NCI-H2196 treated with DMSO at 0.1 percent for 48 hours (cell line): ENCODE measurements around the gene FAT4.

ENCODE experiments used
- DNase-seq: peaks from one replicate; lab custom pipeline; 2025; ENCODE audit not compliant: unreplicated experiment; lab: John Stamatoyannopoulos, UW

Gene FAT4

DNA sequence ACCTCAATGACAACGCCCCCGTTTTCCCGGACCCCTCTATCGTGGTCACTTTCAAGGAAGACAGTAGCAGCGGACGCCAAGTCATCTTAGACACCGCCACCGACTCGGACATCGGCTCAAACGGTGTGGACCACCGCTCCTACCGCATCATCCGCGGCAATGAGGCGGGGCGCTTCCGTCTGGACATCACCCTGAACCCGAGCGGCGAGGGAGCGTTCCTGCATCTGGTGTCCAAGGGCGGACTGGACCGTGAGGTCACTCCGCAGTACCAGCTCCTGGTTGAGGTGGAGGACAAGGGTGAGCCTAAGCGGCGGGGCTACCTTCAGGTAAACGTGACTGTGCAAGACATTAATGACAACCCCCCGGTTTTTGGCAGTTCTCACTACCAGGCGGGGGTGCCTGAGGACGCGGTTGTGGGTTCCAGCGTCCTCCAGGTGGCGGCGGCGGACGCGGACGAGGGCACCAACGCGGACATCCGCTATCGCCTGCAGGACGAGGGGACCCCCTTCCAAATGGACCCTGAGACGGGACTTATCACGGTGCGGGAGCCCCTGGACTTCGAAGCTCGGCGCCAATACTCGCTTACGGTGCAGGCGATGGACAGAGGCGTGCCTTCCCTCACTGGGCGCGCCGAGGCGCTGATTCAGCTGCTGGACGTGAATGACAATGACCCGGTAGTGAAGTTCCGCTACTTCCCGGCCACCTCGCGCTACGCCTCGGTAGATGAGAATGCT is 2.2 kb downstream of the FAT4 start:
- DNase-seq, result peak; percentile 75

DNA sequence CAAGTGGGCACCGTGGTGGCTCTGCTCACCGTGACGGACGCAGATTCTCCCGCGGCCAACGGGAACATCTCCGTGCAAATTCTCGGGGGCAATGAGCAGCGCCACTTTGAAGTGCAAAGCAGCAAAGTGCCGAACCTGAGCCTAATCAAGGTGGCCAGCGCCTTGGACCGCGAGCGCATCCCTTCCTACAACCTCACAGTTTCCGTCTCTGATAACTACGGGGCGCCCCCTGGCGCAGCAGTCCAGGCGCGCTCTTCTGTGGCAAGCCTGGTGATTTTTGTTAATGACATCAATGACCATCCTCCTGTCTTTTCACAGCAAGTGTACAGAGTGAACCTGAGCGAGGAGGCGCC is 2.7 kb downstream of the FAT4 start:
- DNase-seq, result no peak

DNA sequence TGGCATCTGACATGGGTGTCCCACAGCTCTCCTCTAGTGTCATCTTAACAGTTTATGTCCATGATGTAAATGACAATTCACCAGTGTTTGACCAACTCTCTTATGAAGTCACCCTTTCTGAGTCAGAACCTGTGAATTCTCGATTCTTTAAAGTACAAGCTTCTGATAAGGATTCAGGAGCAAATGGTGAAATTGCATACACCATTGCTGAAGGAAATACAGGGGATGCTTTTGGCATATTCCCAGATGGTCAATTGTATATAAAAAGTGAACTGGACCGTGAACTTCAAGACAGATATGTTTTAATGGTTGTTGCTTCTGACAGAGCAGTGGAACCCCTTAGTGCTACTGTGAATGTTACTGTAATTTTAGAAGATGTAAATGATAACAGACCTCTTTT is 4.6 kb downstream of the FAT4 start:
- no peak for DNase-seq

DNA sequence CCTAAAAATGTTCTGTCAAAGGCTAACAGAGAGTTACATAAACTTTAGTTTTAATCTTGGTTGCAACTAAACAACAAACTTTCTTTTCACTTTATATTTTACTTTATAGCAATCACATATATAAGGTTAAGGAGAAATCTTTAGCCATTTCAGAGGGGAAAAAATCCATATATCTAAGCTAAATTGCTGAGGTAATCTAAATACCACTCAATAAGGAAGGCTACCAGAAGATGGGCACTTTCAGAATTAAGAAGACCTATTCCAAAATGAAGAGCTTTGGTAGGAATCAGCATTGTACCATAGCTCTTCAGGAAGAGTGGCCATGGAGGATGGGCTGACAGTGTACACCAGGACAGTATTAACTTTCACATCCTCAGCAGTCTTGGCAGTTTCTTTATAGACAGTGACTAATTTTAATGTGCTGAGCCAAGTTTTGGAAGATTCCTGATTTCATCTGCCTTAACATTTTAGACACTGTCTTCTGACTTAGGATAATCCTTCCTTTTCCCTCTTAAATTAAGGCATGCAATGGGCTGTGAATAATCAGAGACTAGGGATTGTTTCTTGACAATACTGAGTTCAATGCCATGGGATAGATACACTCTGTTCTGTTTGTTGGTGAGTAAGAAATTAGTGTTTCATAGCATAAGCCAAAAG is 7.1 kb downstream of the FAT4 start:
- no peak for DNase-seq

DNA sequence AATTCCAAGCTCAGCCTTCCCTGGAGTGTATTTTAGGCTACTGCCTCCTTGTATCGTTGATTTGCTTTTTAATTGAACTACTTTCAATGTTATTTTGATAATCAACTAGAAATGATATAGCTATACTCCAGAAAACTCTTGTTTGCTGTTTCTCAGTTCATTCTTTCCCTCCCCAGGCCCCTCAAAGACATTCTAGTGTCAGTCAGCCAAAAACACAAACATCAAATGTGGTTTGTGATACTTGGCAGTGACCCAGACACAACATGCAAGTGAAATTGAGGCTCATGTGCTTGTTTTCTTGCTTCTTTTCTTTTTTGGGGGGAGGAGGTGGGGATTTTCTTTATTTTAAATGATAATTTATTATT is 7.6 kb downstream of the FAT4 start:
- no peak for DNase-seq

DNA sequence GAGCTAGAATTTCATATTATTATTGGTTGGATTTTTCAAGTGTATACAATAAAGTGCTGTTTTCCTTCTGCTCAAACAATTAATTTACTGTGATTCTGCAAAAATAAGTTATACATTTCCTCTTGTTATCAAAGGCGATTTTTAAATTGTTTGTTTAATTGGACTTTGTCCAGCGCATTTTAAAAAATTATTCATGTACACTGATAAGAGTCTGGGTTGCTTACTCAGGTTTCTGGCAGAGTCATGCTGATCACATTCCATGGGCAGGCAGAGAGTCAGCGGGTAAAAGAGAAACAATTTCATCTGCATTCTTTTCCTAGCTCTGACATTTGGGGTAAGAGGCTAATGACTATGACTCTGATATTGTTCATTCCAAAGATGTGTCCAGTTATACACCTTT is 8.9 kb downstream of the FAT4 start:
- DNase-seq, result no peak

DNA sequence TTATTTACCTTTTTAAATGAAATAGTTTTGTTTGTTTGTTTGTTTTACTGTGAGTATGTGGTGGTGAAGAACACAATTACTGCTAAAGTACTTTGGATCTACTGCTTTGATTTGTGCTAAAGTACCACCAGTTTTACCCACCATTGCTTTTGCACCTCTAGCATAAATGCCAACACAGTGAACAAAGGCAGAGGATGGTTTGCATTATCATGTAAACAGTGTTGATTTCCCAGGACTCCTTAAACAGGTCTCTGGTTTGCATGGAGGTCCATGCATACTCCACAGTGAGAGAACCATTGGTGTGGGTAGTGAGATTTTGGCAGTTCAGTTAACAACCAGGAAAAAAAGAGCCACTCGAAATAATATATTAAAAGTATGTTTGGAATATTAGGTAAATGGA is 11.0 kb downstream of the FAT4 start:
- DNase-seq, result no peak

DNA sequence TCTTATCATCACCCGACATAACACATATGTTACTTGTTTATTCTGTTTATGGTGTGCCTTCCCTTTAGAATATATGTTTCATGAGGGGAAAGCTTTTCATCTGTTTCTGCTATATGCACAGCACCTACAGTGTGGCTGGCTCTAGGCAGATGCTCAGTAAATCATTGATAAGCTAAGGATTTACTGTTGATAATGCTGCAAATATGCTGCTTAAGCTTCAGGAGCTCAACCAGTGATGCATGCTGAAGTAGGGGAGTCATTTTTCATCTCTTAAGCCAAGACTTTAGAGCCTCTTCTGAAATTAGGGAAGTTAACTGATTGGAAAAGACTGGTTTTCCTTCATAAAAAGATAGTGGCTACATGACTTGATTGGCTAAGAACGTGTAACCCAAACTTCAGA is 16.4 kb downstream of the FAT4 start:
- DNase-seq, result no peak

DNA sequence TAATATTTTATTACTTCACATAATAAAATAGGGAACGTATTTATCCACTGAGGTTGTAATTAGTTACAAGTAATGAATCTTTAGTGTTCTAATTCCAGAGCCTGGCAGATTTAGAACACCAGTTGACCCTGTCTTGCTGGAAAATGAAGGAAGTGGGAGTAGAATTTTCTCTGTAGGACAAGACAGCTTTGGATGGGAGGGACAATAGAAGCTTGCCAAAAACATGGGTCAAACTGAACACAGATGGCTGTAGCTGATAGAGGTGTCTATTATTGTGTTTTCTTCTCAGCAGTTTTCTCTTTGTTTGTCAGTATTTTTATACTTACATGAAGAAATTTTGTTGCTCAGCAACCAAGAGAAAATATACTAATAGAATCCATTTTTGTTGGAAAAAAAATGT is 20.2 kb downstream of the FAT4 start:
- DNase-seq, result no peak

DNA sequence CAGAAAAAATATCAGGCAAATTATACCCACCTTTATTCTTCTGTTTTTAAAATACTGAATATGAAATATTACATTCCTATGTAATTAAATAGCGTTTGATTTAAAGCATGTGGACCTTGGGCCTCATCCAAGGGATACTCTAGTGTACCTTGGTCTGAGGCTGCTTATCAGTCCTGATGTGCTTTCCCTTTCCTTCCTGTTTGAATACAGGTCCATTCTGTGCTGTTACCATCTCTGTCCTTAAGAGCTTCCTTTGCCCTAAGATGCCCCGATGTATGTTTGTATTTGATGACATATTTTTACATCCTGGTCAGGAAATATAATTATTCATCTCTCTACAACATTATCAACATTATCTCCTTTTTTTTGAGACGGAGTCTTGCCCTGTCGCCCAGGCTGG is 24.1 kb downstream of the FAT4 start:
- DNase-seq, result no peak

- DNase-seq, result no peak
These were observed 29.4 kb downstream of the FAT4 start for GRCh38 chr4:125344198-125344597.

- no peak for DNase-seq
These were observed 31.9 kb downstream of the FAT4 start for GRCh38 chr4:125346616-125347015.

DNA sequence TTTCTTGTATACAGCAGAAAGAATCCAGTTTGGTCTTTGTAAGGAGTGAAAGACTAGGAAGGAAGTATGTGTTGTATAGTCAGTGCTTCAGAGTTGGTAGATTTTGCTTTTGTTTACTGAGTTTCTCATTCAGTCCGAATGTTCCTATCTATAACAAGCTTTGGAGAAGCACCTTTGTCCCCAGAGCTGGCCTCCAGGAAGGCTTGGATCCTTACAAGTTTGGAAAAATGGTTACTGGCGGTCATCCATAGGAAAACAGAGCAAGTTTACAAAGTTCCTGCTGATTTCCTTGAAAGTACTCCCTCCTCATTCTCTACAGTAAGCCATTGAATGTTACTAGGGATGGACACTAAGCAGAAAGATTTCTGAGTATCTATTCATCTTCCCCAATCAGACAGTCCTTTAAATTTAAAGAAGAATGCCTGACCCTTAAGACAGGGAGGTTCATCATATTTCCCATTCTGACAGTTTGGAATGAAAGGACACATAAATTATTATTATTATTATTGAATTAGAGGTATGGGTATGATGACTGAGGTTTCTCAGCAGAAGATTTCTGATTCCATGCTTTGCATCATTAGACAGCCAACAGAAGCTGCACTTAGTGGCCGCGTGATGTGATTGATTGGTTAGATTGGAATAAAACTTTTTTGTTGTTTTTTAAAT is 35.8 kb downstream of the FAT4 start:
- no peak for DNase-seq

- no peak for DNase-seq
These were observed 37.8 kb downstream of the FAT4 start for GRCh38 chr4:125352521-125352920.

DNA sequence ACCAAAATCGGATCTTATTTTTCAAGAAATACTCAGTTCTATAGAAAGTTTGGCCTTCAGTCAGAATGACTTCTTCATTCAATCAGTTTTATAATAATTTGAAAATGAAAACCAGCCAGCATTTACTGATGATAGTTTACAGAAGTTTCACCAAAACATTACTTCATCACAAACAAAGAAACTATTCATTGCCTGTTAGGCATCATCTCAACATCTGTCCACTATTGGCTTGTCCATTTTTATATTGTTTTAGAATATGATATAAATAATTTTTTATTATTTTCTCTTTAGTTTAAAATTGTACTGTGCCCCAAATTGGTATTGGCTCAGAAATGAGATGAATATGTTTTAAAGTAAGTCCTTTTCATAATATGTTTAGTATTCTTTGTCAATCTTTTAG is 38.4 kb downstream of the FAT4 start:
- no peak for DNase-seq

DNA sequence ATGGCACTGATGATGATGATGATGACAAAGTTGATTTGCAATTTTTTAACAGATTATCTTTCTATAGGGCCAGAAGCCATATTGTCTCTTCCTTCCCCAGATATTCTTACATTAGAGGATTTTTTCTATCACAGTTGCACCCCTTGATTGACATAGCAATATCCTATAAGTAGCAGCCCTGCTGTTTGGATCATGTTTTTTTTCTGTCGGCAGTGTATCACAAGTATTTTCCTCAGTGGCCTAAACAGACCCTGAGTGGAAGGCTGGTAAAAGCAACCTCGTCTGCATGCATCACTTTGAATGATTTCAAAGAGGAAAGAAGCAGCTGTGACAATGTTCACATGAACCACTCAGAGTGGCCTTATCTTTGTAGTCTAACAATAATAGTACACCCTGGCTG is 41.0 kb downstream of the FAT4 start:
- DNase-seq, result no peak

DNA sequence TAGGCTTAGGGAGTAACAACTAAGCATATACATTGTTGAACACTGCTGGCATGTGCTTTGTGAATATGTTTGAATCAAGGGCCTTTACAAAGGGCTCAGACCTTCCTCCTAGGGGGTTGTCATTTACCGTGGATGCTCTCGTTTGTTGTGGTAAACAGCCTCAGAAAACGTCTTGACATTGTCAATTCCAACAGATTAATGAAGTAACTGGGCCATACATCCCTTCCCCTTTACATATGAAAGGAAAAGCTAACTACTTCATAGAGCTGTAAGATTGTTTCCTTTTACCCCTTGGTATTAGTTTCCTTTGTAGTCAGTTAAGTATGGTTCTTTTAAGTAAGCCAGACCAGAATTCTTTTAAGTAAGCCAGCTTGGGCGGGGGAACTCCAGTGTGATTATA is 42.9 kb downstream of the FAT4 start:
- no peak for DNase-seq

- DNase-seq, result no peak
These were observed 43.7 kb downstream of the FAT4 start for GRCh38 chr4:125358453-125358852.

DNA sequence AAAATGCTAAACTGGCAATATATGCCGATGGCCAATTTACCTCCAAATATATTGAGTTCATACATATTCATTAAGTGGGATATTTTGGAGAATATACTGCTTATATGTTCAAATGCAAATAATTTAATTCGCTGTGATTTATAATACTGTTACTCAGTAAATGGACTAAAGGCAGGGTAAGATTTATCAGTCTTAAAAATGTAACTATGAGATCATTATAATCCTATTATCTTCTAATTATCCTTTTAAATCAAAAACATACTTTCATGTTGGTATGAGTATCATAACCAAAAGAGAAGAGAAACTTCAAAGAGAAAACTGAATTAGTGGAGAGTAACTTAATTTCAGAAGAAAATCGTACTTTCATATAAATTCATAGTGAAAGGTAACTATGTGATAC is 44.6 kb downstream of the FAT4 start:
- DNase-seq, result no peak

GRCh38 chr4:125359960-125360634 is 45.3 kb downstream of the FAT4 start:
- DNase-seq, result no peak

DNA sequence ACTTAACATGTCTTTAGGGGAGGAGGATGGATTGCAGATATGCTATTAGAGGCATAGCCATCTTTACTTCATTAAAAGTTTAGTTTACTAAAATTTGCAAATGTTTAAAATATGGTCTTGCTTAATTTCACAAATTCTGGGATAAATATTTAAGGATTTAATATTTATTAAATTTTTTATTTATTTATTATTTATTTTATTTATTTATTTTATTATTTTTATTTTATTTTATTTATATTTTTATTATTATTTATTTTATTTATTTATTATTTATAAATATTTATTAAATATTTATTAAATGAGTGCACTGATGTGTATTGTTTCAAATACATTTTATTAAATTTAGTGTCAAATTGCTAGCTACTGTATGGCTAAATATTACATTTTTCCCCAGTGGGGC is 46.0 kb downstream of the FAT4 start:
- no peak for DNase-seq
